ENCODE results near the gene MOCS3.
A peak's percentile ranks its signal among the peaks of the same experiment; 100 is the strongest.

The MOCS3 gene, protein sequence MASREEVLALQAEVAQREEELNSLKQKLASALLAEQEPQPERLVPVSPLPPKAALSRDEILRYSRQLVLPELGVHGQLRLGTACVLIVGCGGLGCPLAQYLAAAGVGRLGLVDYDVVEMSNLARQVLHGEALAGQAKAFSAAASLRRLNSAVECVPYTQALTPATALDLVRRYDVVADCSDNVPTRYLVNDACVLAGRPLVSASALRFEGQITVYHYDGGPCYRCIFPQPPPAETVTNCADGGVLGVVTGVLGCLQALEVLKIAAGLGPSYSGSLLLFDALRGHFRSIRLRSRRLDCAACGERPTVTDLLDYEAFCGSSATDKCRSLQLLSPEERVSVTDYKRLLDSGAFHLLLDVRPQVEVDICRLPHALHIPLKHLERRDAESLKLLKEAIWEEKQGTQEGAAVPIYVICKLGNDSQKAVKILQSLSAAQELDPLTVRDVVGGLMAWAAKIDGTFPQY

DNA sequence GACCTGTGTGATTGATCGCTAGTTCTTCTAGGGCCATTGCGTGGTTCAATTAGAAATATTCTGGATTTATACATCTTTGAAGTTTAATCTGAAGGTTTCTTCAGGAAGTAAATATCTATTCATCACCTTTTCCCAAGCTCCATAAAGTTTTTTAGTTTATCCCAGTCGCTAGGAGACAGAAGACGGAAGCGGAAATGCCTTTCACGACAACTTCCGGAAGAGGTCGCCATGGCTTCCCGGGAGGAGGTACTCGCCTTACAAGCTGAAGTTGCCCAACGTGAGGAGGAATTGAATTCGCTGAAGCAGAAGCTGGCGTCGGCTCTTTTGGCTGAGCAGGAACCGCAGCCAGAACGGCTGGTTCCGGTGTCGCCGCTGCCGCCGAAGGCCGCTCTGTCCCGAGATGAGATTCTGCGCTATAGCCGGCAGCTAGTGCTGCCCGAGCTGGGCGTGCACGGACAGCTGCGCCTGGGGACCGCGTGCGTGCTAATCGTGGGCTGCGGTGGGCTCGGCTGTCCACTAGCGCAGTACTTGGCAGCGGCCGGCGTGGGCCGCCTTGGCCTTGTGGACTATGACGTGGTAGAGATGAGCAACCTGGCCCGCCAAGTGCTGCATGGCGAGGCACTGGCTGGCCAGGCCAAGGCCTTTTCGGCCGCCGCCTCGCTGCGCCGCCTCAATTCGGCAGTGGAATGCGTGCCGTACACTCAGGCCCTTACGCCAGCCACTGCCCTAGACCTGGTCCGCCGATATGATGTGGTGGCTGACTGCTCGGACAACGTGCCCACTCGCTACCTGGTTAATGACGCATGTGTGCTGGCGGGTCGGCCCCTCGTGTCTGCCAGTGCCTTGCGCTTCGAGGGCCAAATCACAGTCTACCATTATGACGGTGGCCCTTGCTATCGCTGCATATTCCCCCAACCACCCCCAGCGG lies at the start of gene MOCS3:
Gene MOCS3, plus strand, starts transcription at position 204 of the 928 bp plus-strand sequence. Its CDS starts 25 bp downstream, at position 229.
- peak; percentile 82 for DNase-seq

DNA sequence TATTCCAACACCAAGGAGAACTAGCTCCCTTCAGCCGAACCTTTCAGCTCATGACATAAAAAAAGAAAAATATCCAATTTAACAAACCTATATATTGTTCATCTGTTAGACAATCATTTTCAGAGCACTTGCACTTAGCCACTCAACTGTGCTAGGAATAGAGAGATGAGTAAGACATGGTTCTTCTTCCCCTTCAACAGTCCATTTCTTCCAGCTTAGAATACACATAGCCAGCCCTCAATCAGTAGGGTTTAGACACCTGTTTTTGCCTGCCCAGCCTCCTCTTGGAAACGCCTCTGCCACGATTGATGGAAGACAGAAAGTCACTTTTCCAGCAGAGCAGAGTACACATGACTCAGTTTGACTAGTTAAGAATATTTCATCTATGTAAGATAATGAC lies 49.2 kb upstream of the MOCS3 start:
- no peak for DNase-seq

DNA sequence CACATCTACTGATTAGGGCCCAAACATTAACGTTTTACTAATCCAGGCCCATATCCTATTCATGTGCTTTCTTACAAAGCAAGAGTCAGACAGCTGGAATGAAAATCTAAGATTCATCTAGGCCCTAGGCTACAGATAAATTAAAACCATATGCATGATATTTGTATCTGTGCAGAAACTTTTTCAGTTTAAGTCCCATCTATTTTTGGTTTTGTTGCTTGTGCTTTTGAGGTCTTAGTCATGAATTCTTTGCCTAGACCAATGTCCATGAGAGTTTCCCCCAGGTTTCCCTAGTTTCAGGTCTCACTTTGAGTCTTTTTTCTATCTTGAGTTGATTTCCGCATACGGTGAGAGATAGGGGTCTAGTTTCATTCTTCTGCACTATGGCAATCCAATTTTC lies 47.6 kb upstream of the MOCS3 start:
- DNase-seq = no peak

DNA sequence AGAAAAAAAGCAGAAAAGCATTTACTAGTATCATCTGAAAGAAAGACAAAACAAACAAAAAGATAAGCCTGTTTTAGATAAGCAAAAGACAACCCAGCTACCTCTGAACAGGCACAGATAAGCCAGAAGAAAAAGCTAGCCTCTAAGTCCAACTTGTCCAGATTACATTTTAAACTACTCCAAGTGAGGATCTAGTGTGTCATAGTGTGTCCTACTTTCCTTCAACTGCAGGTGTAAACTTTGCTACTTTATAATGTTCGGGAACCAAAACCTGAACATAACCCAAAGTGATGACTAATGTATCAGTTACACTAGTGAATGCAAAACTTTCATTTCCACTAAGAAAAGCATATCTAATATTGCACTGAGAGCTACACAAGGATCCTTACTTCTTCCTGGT lies 46.9 kb upstream of the MOCS3 start:
- DNase-seq = no peak

DNA sequence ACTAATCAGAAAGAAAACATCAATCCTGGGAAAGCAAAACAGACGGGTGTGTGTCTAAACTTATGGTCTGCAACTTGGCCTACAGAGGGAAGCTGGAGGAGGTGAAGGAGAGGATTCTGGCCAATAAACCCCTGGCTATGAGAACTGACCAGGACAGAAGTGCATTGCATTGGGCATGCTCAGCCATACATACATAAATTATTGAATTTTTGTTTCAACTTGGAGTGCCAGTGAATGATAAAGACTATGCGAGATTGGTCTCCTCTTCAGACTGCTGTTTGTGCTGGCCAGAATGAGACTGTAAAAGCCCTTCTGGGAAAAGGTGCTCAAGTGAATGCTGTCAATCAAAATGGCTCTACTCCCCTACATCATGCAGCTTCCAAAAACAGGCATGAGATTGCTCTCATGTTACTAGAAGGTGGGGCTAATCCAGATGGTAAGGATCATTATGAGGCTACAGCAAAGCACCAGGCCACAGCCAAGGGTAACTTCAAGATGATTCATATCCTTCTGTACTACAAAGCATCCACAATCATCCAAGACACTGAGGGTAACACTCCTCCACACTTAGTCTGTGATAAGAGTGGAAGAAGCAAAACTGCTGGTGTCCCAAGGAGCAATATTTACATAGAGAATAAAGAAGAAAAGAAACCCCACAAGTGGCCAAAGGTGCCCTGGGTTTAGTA lies 44.8 kb upstream of the MOCS3 start:
- DNase-seq = peak; percentile 45

DNA sequence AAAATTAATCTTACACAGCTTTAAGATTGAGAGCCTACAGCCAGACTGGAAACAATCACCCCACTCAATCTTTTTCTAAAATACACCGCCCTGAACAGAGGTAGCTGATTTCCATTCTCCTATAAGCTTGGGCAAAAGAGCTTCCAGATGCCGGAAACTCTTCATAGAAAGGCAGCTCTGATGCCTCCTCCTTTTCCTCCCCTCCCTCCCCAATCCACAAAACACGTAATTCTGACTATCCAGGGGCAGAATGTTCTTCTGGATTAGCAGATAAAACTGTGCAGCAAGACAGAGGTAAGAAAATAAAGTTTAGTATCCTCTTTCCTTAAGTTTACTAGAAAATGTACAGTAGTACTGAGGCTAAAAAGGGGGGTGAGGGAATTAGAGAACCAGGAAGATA lies 43.2 kb upstream of the MOCS3 start:
- no peak for DNase-seq

DNA sequence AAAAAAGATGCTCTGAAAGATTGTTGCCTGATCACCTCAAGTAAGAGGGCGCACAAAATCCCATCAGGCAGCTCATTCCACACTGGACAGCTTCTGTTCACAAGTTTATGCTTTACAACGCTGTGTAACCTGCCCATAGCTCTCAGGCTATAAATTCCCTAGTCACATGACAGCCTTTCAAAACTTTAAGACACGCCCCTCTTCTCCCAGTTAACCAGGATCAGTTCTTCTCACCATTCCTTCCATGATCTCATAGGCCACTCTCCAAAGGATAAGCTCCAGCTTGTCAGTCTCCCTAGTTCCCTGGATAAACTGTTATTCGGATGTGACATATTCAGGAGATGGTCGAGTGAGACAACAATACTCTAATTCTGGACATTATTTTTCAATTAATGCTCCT lies 42.4 kb upstream of the MOCS3 start:
- no peak for DNase-seq

DNA sequence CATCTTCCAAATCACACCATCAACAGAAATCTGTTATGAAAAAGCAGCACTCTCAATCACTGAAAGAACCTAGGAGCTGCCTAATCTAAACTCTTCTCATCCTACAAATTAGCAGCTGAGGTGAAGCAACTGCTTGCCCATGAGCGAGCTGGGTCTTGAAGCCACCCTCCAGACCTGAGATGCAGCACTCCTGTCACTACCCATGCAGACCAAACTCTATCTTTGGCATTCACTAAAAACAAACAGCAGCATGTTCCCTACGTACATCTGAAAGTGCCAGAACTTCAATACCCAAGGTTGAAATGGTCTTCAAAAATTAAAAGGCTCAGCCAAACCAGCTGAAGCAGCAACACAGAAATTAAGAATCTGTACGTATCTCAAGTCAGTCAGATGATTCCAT lies 41.7 kb upstream of the MOCS3 start:
- no peak for DNase-seq

DNA sequence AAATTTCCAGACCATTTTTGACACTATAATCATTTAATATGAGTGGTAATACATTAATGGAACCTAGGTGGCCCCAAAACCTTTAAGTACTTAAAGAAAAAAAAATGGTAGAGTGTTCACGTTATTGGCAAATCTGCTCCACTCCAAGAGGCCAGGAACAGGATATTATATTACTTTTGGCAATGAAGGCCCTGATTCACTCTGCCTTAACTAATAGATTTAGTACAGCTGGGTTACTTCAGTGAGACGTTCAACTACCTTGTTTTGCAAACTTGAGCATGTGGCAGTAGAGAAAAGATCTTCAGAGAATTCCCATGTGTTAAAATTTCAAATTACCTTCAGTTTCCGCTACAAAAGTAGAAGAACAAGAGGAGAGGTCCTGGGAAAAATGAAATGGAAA lies 40.2 kb upstream of the MOCS3 start:
- no peak for DNase-seq

DNA sequence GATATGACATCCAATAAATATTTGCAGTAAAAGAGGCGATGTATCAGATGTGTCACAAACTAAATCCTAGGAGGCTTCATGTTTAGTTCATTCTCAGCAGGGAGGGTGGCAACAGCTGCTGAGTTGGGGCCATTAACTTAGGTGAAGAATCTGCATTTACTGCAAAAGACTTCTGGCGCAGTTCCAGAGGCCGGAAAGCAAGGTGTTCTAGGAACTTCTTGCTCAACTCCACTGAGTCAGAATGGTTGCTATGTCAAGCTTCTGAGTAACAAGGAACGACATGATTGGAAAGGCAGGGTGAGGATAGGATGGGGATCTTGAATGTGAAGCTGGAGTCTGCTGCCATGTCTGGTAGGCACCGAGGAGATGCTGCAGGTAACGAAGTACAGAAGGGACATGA lies 39.1 kb upstream of the MOCS3 start:
- no peak for DNase-seq

DNA sequence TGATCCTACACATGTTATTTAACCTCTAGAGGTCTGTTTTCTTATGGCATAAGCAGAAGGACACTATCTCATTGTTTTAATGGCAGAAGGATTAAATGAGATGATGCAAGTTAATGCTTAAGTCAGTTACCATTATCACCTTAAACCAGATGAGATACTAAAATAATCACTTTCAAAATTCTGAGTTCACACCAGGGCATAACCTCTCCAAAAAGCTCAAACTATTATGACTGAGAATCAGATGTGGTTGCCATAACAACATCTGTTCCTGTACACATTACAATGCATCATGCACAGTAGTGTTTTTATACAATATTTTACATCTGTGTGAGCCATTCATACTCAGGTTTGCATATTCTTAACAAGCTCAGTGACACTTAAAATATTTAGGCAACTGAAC lies 37.6 kb upstream of the MOCS3 start:
- no peak for DNase-seq

DNA sequence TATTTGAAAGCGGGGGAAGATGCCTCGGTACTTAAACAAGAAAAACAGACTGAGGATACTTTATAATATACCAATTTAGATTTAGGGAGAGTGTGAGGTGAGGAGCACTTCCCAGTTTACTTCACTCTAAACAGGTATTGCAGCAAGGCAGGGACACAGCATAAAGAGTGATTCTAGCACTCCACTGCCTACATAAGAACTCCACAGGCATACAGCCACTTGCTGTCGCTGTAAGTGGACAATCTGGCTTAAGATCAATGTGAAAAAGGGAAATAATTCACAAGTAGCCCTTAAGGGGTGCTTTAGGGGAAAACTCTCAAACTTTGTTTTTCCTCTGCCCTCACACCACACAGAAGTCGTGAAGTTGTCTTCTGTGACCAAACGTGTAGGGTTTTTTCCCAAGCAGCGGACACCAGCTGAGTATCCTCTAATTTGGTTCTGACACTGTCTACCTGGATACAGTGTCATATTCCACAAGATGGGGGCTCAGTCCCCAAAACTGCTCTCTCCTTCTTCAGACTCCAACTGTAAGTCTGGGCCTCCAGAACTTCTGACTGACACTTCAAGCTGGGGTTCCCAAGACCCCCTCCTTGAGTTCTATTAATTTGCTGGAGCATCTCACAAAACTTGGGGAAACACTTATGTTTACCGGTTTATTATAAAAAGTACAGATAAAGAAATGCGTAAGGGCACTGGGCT lies 36.7 kb upstream of the MOCS3 start:
- DNase-seq = no peak

DNA sequence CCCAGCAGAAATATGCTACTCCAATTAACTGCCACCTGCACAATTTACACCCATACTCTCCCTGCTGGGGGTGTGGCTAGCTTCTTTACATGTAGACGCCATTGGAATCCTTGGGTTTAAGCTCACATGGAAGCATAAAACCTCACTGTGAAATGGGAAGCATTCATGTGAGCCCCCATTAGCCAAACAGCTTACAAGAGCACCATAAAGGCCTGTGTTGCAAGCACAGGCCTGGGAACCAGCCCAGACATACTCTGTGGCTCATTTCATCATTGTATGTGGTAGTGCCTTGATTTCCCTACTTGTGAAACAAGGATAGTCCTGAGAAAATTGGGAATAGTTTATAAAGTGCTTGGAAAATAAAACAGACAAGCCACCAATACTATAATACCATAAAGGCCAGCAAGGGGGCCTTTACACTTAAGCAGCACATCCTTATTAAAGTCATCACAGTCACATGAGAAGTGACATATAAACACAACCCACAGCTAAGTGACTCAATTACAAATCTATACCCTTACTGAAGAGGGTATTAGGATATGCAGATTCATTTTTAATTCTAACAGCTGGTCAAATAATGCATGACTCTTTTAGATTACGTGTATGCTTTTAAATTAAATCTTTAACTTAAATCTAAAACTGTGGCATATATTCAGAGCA lies 34.2 kb upstream of the MOCS3 start:
- no peak for DNase-seq

DNA sequence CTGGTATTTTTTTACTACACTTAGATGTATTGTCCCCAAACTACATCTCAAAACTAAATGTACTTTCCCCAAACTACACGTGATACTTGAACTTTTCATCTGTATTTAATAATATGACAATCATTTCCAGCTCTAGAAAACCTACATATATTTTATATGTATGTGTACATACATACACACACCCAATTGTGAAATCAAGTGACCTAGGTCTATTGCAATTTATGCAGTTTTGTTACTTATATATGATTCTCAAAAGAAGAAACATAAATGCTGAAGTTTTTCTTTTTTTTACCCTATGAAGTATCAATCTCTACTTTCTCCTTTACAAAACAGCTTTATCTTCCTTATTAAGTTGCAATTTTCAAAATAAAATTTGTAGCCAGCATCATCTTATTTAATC lies 32.1 kb upstream of the MOCS3 start:
- DNase-seq = no peak

DNA sequence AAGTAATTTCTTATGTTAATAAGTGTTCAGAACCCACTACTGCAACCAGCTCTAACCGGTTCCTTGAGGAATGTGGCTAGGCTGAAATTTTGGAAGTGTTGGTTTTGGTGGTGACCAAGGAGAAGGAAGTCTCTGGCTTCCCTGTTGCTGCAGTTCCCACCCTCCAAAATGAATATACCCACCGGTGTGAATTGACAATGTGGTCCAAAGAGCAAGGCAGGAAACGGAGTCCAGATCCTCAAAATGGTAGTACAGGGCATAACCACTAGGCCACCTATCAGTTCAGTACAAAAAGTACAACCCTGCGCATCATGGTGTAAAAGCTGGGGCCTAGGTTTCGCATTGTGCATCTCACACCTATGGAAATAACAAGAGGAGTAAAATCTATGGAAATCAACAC lies 30.1 kb upstream of the MOCS3 start:
- no peak for DNase-seq

DNA sequence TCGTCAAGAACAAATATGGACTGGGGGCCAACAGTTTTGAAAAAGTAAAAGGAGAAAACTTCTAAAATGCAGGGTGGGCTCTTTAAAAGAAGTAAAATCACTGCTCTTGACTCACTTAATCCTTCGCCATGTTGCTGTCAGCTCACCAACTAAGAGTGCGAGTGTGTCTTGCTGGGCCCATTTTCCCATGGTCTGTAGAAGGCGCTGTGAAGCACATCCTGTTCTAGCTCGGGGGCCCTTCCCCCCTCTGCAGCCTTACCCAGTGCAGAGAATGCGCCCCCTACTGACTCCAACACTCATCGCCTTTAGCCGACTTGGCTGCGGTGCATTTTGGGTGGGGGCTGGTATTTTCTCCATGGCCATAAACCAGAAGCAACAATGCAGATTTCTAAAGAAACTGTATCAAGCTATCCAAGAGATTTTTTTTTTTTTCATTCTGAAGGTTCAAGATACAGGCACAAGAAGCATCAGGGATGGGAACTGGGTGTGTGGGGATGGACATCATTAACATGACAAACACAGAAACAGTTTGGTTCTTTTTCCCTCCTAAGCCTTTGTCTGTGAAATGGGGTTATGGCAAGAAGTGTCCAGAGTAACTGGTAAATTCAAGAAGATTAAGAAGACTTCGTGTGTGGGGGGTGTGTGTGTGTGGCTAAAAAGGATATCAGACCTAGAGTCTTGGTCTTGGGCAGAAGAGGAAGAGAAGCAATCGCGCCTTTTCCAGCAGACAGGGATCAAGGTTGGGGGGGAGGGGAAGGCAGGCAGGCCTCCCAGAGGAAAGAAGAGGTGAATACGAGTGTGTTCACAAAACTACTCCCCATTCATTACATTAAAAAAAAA lies 29.1 kb upstream of the MOCS3 start:
- peak; percentile 94 for DNase-seq

DNA sequence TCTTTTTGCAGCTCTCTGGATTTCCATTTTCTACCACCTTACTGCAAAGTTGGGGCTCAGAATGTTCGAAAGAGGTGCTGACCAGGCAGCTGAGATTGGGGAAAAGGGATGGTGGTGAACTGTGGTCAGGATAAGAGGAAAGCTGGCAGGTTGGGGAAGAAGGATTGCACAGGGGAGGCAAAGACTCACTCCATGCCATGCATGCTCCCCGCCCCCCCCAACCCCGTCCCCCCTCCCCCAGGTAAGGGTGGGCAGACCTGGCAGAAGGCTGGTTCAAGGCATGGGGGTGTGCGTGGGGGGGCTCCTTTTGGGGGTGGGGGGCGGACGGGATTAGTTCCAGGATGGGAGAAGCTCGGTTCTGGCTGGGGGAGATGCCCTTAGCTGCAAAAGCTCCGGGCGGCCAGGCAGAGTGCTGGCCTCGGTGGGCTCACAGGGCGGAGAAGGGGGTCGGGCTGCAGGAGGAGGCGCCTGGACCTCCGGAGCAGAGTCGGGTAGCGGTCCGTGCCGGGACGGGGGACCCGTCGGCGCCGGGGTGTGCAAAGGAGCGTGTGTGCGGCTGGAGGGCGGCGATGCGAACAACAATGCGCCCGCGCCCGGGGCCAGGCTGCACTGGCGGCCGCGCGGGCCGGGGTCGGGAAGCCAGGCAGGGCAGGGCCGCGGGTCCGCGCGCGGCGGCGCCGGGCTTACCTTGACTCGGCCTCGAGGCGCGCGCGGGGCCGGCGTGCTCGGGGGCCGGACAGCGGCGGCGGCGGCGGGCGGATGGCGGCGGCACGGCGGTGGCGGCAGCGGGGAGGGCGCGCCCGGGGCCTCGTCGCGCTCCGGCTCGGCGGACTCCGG lies 28.3 kb upstream of the MOCS3 start:
- no peak for DNase-seq

DNA sequence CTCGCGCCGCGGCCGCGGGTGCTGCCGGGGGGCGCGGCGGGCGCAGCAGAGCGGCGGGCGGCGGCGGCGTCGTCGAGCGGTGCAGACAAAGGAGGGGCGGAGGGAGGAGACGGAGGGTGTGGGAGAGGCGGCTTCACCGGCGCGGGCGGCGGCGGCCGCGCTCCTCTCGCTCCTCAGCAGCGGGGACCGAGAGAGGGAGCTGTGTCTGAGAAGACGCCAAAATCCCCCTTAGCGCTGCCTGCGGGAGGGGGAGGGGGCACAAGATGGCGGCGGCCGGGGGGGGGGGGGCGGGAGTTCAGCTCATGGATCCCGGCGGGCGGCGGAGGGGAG lies 27.7 kb upstream of the MOCS3 start:
- no peak for DNase-seq

DNA sequence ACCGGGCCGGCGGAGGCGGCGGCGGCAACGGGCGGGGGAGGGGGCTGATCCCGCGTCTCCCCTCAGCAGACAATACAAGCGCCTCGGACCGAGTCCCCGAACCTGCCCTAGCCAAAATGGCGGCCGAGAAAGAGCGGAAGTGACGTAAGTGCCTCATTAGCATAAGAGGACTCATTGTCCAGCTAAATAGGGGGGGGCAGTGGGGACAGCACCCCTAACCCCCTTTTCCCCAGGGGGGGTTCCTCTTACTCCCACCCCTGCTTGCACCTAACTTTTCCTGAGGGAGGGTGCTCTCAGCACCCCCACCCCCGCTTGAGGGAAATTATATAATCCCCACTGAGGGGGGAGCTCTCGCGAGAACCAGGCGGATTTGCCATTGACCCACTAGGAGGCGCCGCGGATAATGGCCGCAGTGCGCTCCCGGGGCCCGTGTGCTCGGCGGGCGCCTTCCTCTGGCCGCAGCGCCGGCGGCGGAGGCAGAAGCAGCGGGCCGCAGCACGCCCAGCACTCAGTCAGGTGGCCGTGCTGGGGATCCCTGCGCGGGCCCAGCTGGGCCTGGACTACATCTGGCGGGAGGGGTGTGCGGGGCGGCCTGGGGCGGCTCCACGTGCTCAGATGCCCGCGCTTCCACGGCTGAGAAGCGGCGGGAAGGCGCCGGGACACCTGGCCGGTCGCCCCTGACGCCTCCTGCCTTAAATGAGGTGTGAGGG lies 27.2 kb upstream of the MOCS3 start, which contains the start of gene ADNP:
Gene ADNP, minus strand, starts transcription at position 132 of the 710 bp plus-strand sequence. CDS start 27,441 bp downstream, outside the sequence.
- peak; percentile 59 for DNase-seq

All from NCI-H524 treated with DMSO at 0.1 percent for 48 hours (cell line).